Measurements from ENCODE around the gene B9D1.

Gene B9D1

DNA sequence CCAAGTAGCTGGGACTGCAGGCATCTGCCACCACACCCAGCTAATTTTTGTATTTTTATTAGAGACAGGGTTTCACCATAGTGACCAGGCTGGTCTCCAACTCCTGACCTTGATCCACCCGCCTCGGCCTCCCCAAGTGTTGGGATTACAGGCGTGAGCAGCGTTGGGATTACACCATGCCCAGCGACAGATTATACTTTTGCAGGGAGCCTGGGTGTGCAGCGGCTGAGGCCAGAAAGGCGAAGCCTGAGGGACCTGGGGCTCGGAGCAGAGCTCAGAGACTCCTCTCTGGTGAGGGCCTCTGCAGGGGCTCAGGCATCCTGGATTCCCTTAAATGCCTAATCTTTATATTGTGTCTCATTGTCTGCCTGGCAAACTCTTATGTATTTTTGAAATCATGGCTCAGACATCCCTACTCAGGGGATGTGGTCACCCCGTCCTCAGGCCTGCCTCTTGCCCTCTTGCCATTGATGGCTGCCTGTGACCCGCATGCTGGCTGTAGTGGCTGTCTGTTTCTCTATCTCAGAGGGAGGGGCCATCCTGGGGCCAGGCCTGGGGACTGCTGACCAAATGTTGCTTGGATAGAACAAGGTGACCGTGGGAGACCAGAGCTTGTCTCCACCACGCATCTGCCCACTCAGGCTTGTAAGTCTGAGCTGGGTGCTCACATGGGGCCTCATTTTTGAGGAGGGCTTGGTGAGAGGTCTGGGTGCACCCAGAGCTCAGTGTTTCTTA is 42.6 kb downstream of the B9D1 start:
- DNase-seq (ENCODE audit: low read depth in 2 of 2), result no peak

- no peak for DNase-seq (ENCODE audit: low read depth in 2 of 2)
Measured at GRCh38 chr17:19318611-19319010, 43.9 kb downstream of the B9D1 start.

DNA sequence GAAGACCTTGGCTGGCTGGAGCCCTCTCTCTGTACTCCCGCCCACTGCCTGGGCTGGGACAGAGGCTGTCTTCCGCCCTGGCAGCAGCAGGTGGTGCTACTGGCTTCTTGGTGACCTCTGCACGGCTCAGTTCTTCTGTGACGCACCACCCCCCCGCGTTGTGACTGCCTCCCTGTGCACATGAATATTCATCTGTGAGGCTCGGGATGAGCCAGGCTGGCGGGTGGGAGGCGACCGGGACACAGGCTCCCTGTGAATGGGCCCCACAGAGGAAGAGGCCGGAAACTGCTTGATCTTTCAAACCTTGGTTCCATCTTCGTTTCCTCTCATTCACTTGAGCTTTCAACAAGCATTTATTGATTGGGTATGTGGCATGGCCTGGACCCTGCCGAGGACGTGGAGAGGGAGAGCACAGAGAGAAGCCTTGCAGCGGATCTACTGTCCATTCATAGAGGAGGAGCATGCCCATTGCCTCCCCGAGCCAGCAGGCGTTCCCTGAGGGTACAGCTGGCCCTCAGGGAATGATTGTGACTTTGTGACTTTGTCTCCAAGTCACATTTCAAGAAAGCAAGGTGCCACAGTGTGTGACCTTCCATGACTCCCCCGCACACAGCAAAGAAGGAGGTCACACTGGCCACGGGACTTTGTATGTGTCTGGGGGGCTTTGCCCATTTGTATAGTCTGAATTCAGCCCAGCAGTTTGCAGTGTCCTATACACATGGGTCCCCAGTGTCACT is 45.0 kb downstream of the B9D1 start:
- DNase-seq (ENCODE audit: low read depth in 2 of 2), result no peak

DNA sequence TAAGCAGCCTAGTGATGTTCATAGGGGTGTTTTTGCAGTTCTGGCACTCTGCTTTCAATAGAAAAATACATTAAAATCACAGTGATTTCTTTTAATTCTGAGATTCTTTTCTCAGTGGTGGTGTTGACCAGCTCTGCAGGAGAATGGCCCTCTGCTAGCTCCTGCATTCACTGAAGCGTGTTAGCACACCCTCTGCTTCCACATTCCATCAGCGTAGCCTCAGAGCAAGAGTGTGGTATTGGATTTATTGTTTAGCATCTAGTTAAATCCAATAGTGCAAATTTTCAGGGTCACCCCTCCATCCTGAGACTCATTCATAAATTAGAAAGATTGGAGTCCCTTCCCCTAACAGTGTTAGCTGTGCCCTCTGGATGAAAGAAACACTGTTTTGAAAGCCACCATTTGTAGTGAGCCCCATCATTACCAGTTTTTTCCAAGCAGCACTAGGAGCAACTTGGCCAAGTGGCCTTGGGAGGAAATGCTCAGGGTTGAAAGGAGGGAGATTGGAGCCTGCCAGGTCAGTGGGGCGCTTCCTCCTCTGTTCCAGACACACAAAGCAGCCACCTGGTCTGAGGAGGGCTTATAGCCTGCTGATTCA is 45.7 kb downstream of the B9D1 start:
- DNase-seq (ENCODE audit: low read depth in 2 of 2), result no peak

DNA sequence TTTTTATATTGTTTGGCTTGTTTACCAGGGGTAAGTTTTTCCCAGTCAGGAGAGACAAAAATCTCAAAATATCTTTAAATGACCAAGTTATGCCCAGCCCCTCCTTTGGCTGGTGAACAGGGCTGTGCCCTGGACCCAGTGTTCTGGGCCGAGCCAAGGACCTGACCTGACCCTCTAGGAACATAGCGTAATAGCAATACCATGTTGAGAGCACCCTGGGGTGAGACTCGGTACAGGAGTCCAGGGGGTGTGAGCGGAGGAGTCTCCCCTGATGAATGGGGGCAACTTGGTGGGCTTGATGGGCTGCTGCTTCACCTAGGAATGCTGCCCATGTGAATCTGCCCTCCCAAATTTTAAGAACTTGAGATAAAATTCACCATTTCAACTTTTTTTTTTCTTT is 47.4 kb downstream of the B9D1 start:
- no peak for DNase-seq (ENCODE audit: low read depth in 2 of 2)

DNA sequence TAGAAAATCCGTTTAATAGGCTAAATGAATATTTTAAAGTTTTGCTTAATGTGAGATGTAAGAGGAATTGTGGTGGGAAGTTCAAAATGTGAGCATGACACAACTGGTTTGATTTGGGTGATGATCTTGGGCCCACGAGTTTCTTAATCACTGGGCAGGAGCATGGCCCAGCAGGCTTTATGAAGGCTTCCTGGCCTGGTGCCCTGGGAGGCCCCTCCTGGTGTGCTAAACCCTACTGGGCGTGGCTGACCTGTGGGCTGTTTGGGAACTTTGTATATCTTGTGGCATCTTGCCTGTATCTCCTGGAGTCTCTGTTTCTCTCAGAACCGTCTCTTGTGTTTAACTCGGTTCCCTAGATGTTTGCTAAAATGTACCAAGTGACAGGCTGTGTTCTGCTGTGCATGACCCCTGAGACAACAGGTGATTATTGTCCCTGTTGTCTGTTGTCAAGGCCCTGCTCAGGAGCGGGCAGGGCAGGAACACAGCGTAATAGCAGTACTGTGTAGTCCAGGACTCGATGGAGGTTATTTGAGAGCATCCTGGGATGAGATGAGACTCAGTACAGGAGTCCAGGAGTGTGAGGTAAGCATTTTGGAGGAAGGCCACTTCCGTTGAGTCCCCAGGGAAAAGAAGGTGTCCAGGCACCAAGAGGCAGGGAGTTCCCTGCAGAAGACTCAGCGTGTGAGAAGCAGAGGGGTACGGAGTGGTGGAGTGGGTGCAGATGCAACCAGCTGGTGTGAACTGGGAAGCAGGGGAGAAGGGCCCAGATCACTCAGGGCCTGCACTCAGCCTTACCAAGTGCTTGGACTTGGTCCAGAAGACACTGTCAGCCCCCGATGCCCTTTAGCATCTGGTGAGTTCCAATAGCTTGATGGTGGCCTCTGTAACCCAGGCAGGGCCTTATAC is 48.5 kb downstream of the B9D1 start:
- DNase-seq (ENCODE audit: low read depth in 2 of 2), result no peak

GRCh38 chr17:19313066-19313745 is 49.3 kb downstream of the B9D1 start:
- no peak for DNase-seq (ENCODE audit: low read depth in 2 of 2)

DNA sequence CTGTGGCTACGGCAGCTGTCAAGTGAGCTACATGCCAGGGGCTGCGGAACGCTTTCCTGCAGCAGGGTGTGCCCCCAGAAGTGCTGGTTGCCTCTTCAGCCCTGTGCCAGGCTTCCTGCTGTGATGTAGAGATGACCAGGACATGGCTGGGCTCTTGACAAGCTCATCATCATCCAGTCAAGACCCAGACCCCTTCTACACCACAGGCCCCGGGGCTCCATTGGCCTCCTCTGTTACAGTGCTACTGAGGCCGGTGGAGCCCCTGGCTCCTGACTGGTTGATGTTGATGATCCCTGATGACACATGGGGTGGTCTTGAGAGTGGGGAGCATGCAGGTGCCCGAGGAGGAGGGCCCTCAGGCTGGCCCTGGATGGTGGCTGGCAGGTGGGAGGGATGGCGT is 50.1 kb downstream of the B9D1 start:
- no peak for DNase-seq (ENCODE audit: low read depth in 2 of 2)

DNA sequence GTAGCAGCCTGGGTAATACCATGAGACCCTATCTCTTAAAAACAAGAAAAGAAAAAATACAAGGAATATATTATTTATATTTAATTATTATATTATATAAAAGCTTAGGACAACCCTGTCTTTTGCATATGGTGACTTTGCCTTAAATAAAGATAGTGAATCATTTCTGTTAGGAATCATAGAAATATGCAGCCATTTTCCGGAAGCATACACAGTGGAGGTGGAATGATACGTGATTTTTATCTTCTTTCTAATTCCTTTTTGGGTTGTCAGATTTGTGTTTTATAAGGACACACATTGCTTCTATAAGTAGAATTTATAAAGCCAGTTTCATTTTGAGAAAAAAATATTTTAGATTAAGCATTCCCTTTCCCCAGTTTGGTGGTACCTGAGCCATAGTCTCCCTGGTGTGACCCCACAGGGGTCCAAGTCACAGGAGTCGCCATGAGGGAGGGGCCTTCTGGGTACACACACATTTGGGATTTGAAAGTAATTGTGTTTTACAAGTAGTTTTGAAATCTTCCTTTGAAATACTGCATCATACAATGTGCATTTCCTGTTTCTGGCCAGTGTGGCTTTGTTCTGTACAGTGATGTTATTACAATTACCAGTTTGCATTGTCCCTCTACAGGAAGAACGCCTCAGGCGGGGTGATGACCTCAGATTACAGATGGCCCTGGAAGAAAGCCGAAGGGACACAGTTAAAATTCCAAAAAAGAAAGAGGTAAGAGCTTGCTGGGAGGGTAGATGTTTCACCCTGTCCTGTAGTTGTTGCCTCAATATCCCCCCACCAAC is 50.9 kb downstream of the B9D1 start:
- no peak for DNase-seq (ENCODE audit: low read depth in 2 of 2)

- no peak for DNase-seq (ENCODE audit: low read depth in 2 of 2)
Measured at GRCh38 chr17:19311016-19311415, 51.5 kb downstream of the B9D1 start.

- DNase-seq (ENCODE audit: low read depth in 2 of 2), result no peak
Measured at GRCh38 chr17:19310151-19310550, 52.4 kb downstream of the B9D1 start.

- no peak for DNase-seq (ENCODE audit: low read depth in 2 of 2)
Measured at GRCh38 chr17:19309701-19310100, 52.8 kb downstream of the B9D1 start.

DNA sequence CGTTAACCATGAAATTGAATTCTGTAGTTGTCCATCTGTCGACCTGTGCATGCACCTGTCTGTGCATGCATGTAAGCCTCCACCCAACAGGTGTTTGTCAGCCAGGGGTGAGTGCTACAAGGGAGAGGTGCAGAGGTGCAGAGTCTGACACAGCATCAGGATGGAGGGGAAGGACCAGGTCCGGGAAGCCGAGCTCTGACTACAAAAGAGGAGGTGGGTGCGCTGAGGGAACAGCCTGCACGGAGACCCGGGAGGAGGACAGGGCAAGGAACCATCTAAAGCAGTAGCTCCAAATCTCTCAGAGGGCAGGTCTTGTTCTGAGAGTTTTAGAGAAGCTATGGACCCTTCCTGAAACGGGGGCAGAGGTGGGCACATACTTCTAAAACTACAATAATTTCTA is 54.1 kb downstream of the B9D1 start:
- no peak for DNase-seq (ENCODE audit: low read depth in 2 of 2)

GRCh38 chr17:19307521-19307920 is 55.0 kb downstream of the B9D1 start:
- no peak for DNase-seq (ENCODE audit: low read depth in 2 of 2)

DNA sequence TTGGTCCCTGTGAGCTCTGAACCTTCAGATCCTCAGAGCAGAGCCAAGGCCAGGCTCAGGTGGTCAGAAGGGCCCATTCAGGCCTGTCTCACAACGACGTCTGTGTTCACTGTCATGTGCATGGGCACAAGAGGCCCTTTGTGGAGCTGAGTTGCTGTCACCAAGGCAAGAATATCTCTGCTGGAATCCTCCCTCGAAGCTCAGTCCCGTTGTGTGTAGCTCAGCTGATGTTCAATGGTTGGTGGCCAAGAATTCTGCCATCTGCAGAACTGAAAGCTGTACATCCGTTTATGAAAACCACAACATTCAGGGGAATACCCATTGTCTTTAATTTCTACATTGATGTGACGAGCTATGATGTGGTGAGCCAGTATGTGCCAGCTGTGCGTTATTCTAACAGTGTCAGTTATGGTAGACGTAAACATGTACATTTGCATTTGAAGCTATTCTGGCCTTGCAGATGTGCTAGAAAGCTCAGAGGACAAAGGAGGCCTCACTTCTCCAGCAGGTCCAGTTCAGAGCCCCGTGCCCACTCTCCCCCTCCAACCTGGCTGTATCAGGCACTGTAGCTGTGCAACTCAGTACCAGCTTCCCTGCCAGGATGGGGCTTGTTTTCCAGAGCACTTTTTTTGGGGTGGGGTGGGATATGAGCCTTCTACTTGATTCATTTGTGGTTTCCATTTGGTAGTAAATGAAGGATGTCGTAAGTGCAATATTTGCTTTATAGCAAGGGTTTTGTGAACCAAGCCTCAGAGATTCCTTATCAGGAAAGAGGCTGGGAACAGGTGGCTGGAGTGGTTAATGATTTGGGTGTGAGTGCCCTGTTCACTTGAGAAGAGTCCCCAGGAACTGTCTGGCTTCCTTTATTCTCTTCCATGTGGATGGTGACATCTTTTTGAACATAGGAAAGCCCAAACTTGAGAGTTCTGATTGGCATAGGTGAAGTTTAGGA is 56.1 kb downstream of the B9D1 start:
- DNase-seq (ENCODE audit: low read depth in 2 of 2), result no peak

DNA sequence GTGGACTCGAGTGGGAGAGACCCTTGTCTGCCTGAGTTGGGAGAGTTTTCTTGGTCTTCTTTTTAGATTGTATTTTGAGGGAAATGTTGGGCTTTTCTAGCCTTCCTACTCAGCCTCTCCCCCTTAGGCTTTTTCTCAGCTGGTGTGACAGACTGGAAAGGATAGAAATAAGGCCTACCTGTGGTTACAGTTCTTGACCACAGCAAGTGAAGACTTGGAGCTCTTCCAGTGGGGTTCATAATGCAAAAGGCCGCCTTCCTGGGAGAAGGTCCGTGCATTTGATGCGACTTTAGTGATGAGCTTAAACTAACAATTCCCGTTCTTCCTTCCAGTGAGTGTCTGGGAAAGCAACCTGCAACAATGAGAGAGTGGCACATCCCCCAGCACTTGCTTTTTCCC is 56.8 kb downstream of the B9D1 start:
- DNase-seq (ENCODE audit: low read depth in 2 of 2), result no peak

- no peak for DNase-seq (ENCODE audit: low read depth in 2 of 2)
Measured at GRCh38 chr17:19305256-19305655, 57.3 kb downstream of the B9D1 start.

- no peak for DNase-seq (ENCODE audit: low read depth in 2 of 2)
Measured at GRCh38 chr17:19304751-19305150, 57.8 kb downstream of the B9D1 start.

DNA sequence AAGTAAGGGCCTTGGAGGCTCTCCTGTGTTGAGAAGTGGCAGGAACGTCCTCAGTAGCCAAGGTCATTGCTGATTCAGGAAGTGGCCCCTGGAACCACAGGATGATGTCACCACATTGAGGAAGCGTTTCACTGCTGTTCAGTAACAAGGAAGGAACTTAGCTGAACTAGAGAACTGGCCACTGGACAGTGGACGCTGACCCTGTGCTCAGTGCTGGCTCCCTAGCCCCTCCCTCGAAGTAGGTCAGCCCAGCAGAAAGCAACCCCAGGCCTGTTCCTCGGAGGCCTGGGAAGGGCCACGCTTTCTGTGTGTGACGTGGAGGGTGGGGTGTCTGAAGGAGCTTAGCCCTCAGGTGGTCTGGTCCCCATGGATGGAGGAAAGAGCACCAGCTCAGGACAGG is 58.3 kb downstream of the B9D1 start:
- DNase-seq (ENCODE audit: low read depth in 2 of 2), result no peak

- no peak for DNase-seq (ENCODE audit: low read depth in 2 of 2)
Measured at GRCh38 chr17:19303367-19303776, 59.2 kb downstream of the B9D1 start.

All from stimulated activated CD8-positive, alpha-beta memory T cell treated with anti-CD3 and anti-CD28 coated beads, Interleukin-7, amount 100 ng/mL, for 4 hours (primary cell).